Fibroblast of the aortic adventitia (primary cell): ENCODE results near the gene GDI2. TPM values are rescaled to one million over a fixed set of nuclear protein-coding genes. Genes with fewer than 3 reads are reported as not detected.

Source experiments
- DNase-seq: peaks from one replicate; pipeline ENCODE4 v3.0.0-alpha.2; 2010; ENCODE audit warnings: low read depth
- H3K4me3 ChIP-seq: 2 replicates; pipeline ENCODE4 v1.5.1; 2011; ENCODE audit warnings: low read depth, mild to moderate bottlenecking, control low read depth, low read length, moderate library complexity
- total RNA-seq: library from RNA; depleted of rRNA; stranded (reverse); fragments of >200 nt; gene quantifications from 2 replicates; pipeline ENCODE4 v1.2.3, GENCODE V29; 2012; ENCODE audit warnings: low replicate concordance
- TF ChIP-seq, protein P1 (sequence below): IDR thresholded peaks from 2 replicates; pipeline ENCODE4 v1.5.1; 2011; ENCODE audit warnings: mild to moderate bottlenecking, low read length, control low read depth, inconsistent platforms; ENCODE audit not compliant: insufficient read depth

GDI2 gene
- total RNA-seq, 1 donor: 482 TPM

DNA sequence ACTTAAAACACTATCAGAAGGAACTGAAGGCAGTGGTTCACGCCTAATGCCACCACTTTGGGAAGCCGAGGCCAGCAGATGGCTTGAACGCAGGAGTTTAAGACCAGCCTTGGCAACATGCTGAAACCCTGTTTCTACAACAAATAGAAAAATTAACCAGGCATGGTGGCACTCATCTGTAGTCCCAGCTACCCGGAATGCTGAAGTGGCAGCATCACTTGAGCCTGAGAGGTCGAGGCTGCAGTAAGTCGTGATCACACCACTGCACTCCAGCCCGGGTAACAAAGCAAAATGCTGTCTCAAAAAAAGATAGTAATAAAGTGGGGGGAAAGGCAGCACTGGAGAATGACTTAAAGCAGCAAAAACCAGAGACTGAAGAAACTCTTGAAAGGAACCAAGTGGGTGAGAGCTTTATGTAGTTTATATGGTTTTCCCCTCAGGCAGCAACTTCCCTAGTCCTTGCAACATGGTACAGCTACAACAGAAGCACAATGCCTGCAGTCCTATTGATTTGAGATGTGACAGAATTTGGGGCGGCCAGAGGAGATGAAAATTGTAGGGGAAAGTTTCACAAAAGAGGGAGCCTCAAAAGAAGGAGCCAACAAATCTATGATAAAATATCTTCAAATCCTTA, 38.1 kb downstream of the GDI2 start:
- DNase-seq: no peak
- no peak overlapping the region for H3K4me3 ChIP-seq
- TF ChIP-seq, protein P1, sequence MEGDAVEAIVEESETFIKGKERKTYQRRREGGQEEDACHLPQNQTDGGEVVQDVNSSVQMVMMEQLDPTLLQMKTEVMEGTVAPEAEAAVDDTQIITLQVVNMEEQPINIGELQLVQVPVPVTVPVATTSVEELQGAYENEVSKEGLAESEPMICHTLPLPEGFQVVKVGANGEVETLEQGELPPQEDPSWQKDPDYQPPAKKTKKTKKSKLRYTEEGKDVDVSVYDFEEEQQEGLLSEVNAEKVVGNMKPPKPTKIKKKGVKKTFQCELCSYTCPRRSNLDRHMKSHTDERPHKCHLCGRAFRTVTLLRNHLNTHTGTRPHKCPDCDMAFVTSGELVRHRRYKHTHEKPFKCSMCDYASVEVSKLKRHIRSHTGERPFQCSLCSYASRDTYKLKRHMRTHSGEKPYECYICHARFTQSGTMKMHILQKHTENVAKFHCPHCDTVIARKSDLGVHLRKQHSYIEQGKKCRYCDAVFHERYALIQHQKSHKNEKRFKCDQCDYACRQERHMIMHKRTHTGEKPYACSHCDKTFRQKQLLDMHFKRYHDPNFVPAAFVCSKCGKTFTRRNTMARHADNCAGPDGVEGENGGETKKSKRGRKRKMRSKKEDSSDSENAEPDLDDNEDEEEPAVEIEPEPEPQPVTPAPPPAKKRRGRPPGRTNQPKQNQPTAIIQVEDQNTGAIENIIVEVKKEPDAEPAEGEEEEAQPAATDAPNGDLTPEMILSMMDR: no peak

DNA sequence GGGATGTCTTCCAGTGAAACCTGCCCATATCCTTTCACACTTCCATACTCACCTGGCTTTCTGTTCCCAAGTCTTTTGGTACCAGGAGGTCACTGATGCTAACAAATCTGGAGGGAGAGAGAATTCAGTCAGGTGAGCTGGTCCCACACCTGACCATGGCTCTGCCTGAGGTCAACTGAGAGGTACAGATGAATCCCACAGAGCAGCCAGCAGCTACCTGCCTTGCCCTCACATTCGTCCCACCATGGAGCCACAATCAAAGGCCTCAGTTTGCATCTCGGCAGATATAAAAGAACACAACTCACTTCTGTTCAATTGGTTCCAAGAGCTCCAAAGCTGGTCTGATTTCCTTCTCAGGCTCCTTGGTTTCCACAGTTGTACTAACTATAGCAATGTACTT, 47.0 kb downstream of the GDI2 start:
- no peak overlapping the region for H3K4me3 ChIP-seq
- DNase-seq: no peak
- TF ChIP-seq, protein P1: no peak

DNA sequence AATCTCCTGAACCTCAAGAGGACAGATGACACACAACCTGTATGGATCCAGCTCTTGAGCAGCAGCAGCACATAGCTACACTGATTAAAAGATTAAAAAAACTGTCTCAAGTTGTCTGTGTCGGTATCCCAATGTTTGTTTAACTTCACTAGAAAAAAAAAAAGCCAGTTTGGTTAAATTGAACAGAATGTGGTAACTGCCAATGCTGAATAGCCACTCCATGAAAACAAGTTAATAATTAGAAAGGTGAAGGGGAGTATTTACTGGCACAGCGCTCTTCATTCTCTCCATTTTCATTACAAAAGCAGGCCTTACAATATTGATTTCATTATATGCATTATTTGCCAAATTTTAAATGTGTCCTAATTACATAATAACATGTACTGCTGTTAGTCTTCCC, 47.6 kb downstream of the GDI2 start:
- TF ChIP-seq, protein P1: no peak
- no peak for DNase-seq
- H3K4me3 ChIP-seq: no peak overlapping the region

DNA sequence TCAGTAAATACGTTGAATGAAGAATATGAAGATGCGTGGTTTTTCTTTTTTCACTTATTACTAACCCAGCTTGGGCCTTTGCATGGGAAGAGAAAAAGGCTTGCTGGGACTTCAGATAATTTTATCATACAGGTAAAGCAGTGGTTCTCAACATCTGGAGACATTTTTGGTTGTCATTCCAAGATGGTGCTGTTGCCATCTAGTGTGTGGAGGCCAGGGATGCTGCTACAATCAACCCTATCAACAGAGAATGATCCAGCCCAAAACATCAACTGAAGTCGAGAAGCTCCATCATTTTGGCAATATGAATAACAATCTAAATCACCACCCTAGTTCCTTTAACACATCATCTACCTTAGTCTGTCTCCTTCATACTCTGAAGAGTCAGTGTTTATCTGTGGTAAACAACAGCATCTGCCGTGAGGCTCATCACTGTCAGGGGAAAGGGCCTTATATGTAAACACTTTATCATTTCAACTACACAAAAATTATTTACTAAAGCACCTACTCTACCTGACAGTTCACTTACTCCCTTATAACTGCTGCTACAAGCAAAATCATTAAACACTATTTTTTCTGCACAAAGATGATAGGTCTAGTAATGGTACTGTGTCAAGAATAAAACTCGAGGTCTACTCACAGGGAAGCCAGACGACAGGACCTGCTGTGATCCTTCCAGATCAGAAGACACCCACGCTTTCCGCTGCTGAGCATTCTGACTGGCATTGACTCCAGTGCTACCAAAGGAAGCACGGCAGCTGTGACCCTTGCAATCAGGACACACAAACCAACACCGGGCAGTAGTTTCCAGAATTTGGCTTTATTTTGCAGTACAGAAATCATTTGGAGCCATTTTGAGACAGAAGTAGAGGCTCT, 48.6 kb downstream of the GDI2 start:
- no peak for DNase-seq
- TF ChIP-seq, protein P1: no peak
- H3K4me3 ChIP-seq: no peak overlapping the region

- TF ChIP-seq, protein P1: no peak
- no peak for DNase-seq
- H3K4me3 ChIP-seq: no peak overlapping the region
Measured at GRCh38 chr10:5762531-5762930, 50.7 kb downstream of the GDI2 start.

- no peak for DNase-seq
- TF ChIP-seq, protein P1: no peak
- no peak overlapping the region for H3K4me3 ChIP-seq
Measured at GRCh38 chr10:5761220-5761619, 52.0 kb downstream of the GDI2 start.
